SHP77 (cell line): ENCODE measurements around the gene RIT1.

Experiments
- DNase-seq, 2 experiments: peaks; one replicate each; lab custom pipeline; 2025; lab: John Stamatoyannopoulos, UW

Gene RIT1

GRCh38 chr1:155911156-155912055 is at the start of gene RIT1:
RIT1 (minus strand) TSS chr1:155911349; CDS start chr1:155910761, 588 bp downstream.
- peak; percentile 79 to 90 for DNase-seq

DNA sequence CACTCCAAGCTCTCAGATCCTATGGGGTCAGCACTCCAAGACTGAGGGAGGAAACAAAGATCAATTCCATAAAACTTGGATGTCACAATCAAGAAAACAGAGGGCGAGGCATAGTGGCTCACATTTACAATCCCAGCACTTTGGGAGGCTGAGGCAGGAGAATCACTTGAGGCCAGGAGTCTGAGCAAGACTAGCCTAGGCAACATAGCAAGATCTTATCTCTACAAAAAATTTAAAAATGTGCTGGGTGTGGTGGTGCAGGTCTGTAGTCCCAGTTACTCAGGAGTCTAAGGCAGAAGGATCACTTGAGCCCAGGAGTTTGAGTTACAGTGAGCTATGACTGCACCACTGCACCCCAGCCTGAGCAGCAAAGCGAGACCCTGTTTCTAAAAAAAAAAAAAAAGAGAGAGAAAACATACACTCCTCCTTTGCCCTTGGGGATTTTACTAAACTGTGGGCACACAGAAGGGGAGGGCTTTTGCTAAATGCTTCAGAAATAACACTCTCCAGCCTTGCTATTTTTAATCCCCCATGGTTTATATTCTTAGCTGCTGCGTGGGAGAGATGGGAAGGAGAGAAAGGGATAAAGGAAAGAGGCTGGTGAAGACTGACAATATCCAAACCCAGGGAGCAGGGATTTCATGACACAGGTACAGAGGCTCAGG is 49.1 kb upstream of the RIT1 start:
- DNase-seq: no peak

DNA sequence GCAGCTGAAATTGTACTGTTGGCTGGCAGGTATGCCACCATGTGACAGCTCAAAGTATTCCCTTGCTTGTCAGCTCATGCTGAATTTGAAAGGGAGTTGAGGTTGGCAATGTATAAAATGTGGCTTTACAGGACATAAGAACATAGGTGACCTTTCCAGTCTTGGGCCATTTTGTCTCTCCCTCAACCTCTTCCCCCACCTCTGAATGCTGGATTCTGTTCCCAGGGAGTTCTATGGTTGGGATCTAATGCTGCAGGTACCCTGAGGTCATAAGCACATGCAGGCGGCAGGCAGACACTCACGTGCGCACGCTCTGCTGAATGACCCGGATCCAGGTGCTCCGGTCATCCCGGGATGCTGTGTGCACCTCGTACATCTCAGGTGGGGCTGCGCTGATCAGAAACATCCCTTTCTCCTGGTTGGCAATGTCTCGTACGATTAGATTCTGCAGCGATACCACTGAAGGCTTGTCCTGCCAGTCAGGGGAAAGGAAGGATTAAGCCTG is 46.3 kb upstream of the RIT1 start:
- DNase-seq: no peak

- DNase-seq: no peak
Measured at GRCh38 chr1:155954645-155955044, 43.5 kb upstream of the RIT1 start.

GRCh38 chr1:155952505-155952890 is 41.3 kb upstream of the RIT1 start:
- no peak for DNase-seq

- DNase-seq: no peak
Measured at GRCh38 chr1:155951753-155952504, 40.8 kb upstream of the RIT1 start.

GRCh38 chr1:155950829-155951228 is 39.7 kb upstream of the RIT1 start:
- DNase-seq: no peak

DNA sequence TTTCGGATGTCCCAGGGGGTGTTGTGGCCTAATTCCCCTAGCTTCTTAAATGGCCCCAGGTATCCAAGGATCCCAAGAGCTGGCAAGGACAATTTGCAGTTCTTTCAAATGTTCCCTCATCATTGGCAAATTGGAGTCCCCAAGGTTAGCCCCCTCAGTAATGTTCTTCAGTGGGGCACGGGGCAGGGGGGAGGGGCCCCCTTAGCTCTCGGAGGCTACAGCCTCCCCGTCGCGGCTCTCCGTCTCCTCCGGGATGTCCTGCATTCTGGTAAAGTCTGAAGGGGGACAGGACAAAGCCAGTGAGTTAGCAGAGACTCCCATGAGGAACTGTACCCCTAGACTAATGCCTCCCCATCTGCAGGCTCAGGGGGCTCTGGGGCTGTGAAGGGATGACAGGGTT is 36.6 kb upstream of the RIT1 start:
- no peak for DNase-seq

- DNase-seq: no peak
Measured at GRCh38 chr1:155947292-155947691, 36.1 kb upstream of the RIT1 start.

DNA sequence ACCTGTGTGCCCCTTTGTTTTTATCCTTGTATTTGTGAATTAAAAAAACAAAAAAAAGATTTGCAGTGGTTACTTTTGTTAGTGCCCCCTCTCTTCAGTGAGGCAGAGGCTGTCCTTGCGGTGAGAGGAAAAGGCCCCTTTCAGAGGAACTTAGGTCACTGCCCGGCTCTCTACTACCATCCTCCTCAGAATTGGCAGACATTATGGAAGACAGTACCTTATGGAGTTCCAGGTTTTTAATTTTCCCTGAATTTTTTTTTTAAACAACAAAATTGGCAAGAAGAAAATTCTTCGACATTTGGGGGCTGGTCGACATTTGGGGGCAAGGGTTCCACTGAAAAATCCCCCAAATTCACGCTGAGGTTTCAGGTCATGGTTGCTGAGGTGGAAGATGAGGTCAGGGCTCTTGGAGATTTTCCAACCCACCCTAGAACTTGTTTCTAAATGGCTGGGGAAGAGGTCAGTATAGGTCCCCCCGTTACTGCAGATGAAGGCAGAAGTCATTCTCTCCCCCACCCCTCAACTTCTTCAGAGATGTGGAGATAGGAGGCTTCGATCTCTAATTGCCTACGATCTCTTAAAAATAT is 35.6 kb upstream of the RIT1 start:
- no peak for DNase-seq

GRCh38 chr1:155944444-155944799 is 33.3 kb upstream of the RIT1 start:
- DNase-seq: peak; percentile 78 to 81

DNA sequence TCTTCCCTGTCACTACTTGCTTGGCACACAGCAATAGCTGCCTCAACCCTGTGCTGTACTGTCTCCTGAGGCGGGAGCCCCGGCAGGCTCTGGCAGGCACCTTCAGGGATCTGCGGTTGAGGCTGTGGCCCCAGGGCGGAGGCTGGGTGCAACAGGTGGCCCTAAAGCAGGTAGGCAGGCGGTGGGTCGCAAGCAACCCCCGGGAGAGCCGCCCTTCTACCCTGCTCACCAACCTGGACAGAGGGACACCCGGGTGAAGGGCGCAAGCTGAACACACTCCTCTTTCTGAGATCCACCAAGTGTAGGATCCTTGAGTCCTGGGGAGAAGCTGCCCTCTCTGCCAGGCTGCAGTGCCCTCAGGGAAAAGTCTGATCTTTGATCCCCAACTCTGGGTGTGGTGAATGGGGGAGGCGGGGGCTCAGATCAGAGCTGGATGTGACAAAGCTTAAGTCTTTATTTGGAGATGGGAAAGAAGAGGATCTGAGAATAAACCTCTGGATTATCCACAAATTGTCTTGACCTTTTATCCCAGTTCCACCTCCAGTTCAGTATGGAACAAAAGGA is 31.5 kb upstream of the RIT1 start:
- no peak for DNase-seq

- no peak for DNase-seq
Measured at GRCh38 chr1:155941845-155942531, 30.8 kb upstream of the RIT1 start.

DNA sequence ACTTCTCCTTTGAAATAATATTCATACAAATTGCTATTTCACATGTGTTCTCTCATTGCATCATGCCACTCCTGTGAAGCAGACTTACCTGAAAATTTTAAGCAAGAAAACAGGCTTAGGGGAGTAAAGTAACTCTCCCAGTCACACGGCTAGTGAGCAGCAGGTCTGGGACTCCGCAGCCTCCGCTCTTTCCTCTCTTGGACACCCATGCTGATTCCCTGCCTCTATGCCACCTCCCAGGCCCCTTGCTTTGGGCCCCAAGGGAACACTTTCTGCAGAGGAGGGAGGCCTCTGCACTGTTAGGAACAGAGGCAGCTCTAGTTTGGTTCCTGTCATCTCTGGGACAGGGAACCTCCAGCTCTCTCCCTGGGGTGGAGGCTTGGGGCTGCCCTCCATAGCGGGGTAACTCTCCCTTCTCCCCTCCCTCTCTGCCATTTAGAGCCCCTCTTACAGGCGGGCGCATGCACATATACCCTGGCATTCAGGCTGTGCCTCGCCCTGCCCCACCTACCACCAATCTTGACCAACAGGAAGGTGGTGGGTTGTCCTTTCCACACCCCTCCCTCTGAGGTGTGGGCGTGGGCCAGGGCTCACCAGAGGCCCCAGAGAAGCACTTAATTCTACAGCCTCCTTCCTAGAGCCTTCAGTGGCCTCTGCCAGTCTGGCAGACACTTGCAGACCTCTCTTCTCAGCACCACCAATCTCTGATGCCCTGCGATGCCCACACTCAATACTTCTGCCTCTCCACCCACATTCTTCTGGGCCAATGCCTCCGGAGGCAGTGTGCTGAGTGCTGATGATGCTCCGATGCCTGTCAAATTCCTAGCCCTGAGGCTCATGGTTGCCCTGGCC is 30.1 kb upstream of the RIT1 start, which contains the start of gene RXFP4:
Gene RXFP4 (plus strand): TSS at position 646 of the 852 bp plus-strand sequence. CDS start 72 bp downstream, at position 718.
- peak; percentile 65 to 69 for DNase-seq

- DNase-seq: peak; percentile 79 to 92
Measured at GRCh38 chr1:155940482-155940992, 29.4 kb upstream of the RIT1 start.

DNA sequence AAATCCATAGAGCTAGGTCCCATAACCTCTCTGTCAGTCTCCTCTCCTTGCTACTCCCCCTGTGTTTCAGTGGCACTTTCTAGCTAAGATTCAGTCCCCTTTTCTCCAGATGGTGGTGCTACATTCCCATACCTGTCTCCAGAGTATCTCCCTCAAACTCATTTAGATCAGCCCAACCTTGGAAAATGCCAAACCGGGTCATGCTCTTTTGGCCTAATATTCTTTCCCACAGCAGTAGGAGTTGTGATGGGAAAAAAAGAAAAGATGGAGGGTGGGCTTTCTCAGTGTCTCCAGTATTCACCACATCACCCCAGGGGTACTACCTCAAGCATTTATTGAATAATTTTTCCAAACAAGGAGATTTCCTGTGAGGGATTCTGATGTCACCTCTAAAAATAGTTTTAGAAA is 27.1 kb upstream of the RIT1 start:
- peak; percentile 77 to 85 for DNase-seq

GRCh38 chr1:155934936-155935590 is 23.9 kb upstream of the RIT1 start:
- peak; percentile 44 to 53 for DNase-seq

DNA sequence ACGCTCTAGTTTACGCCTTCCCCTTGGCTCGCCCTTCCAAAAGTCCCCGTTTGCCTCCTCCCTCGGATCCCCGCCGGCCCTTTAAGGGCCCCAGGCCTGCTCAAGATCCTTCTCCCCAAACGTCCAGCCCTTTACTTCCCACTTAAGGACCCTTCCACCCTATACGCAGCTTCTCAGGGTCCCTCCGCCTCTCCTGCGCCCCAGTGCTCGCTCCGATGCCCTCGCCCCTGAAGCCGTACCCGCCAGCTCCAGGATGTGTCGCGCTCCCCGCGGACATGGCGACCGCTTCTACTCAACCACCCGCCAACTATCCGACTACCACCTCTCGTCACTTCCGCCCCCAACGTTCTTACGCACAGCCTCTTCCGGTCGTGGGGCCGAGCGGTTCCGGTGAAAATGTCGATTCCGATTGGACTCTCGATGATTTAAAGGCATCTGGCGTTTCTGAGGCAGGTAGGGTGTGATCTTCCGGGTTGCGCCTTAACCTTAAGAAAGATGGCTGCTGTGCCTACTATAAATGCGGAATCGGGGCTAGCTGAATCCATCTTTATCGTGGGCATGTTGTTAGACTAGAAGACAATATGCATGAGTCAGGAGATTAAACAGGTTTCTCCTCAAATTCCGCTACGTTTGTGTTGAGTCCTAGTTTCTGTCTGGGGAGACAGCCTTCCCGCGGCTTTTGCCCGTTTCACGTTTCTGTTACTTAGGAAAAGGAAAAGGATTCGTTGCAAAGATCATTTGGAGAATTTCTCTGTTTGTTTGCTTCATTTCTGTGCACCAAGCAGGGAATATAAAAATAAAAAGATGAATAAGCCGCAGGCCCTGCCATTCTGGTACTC is 23.2 kb upstream of the RIT1 start, which contains the start of gene KHDC4:
Gene KHDC4 (minus strand): TSS at position 317 of the 839 bp plus-strand sequence. CDS start 40 bp downstream, at position 277.
- DNase-seq: peak; percentile 100
